ENCODE measurements around the gene MS4A6E.
"Not testable (repeated sequence)": the region's sequence is repeated elsewhere in the genome, so short reads cannot be mapped to it uniquely, and the experiment has no call there.

Gene MS4A6E

DNA sequence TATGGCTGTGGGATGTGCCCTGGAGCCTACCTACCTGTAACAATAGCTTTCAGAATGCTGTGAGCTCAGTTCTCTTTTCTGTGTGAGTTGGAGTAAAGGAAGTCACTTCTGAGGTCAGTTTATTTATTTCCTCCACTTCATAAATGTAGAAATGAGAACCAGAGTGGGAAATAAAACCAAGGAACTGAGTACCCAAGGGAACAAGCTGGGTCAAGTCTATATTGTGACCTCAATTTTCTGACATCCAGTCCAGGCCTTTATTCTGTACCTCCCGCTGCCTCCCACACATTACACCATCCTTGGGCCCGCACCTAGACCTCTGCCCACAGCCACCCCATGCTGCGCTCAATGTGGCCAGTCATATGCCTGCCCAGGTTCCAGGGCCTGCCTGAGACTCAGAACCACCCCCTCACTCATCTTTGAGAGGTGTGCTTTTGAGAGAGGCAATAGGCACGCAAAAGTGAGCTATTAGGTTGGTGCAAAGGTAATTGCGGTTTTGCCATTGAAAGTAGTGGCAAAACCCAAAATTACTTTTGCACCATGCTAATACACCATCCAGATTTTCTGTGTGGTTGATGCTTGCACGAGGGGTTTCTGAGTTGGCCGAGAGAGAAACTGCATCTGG is 9.8 kb downstream of the MS4A6E start:
- DNase-seq (ENCODE audit: low read depth) = no peak

GRCh38 chr11:60338053-60338452 is 11.0 kb downstream of the MS4A6E start:
- no peak for DNase-seq (ENCODE audit: low read depth)

- no peak for DNase-seq (ENCODE audit: low read depth)
Observed at GRCh38 chr11:60339356-60339755, 12.3 kb downstream of the MS4A6E start.

GRCh38 chr11:60343094-60343704 is 16.1 kb downstream of the MS4A6E start:
- DNase-seq (ENCODE audit: low read depth) = no peak

- no peak for DNase-seq (ENCODE audit: low read depth)
Observed at GRCh38 chr11:60344146-60344545, 17.1 kb downstream of the MS4A6E start.

DNA sequence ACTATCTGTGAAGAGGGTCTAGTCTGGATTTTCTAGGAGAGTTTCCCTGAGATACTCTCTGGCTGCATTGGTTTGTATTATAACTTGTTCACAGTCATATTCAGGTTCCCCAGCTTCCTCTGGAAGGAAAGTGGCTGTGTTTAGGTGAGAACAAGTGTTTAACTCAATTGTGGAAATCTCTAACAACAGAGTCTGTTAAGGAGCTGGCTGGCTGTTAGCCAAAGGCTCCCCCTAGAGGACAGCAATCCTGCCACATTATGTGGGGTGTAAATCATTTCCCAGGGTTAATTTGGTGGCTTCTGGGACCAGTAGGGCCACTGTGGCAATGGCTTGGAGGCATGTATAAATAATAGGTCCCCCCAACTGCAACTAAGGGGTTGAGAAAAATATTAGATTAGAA is 18.4 kb downstream of the MS4A6E start:
- DNase-seq (ENCODE audit: low read depth) = no peak

DNA sequence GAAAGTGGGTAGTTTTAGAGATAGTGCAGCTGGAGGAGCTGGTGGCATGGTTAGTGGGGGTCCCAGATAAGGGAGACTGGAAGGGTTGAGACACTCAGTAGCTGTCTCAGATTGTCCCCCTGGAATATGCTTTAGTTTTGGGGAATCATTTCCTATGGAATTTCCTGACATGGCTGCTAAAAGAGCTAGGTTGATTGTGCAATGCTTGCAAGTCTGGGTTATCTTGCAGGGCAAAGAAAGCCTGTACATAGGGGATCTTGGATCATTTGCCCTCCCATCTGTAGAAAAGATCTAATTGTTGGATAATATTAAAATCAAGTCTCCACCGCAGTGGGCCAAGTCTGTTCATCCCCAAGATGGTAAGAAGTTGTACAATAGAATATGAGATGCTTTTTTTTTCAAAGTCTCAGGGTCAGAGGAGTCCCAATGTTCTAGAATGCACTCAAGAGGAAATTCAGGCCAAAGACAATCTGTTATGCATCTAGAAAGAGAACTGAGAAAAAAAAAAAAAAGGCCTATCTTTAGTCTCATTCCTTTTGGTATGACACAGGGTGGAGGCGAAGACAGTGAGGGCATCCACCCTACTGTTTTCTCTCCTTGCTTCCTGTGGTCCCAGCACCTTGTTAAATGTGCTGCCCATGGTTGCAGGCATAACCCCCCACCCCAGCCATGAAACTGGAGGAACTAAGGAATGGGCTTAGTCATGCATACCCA is 20.2 kb downstream of the MS4A6E start:
- no peak for DNase-seq (ENCODE audit: low read depth)

DNA sequence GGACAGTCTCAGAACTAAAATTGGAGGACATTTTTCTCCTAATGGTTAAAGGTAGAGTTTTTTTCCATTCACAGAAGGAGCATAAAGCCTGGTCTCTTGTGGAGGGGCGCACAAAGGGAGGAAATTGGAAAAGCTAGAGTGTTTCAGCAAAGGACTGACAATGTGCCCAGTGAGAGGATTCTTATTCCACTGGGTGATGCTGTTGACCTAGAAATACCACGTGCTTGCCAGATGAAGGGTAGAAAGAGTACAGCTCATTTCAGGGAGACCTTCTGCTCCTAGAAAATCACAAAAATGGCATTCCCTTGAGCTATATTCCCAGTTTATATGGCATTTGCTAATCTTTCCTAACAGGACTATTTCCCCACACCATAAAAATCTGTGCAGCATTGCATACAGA is 21.1 kb downstream of the MS4A6E start:
- DNase-seq (ENCODE audit: low read depth) = no peak

GRCh38 chr11:60349990-60350389 is 22.9 kb downstream of the MS4A6E start:
- DNase-seq (ENCODE audit: low read depth) = no peak

- no peak for DNase-seq (ENCODE audit: low read depth)
Observed at GRCh38 chr11:60357771-60358170, 30.7 kb downstream of the MS4A6E start.

DNA sequence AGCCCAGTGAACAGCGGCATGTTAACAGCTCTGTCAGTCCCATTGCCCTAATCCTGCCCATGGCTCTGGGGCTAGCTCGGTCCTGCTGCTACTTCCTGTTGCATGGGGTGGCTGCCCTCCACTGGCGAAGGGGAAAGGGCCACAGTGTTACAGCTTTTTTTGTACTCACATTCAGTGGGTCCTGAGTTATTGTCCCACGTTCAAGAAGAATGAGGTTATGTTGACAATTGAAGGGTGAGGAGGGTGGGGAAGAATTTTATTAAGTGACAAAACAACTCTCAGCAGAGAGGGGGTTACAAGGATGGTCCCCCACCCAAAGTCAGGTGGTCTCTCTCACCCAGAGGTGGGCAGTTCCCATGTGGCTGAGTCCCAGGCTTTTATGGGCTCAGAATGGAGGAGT is 33.6 kb downstream of the MS4A6E start:
- DNase-seq (ENCODE audit: low read depth) = no peak

GRCh38 chr11:60362241-60362640 is 35.2 kb downstream of the MS4A6E start:
- no peak for DNase-seq (ENCODE audit: low read depth)

- DNase-seq (ENCODE audit: low read depth) = peak; percentile 32
Observed at GRCh38 chr11:60363542-60364470, 36.8 kb downstream of the MS4A6E start.

- not testable (repeated sequence) for DNase-seq (ENCODE audit: low read depth)
Observed at GRCh38 chr11:60366262-60366904, 39.3 kb downstream of the MS4A6E start.

GRCh38 chr11:60367009-60367408 is 40.0 kb downstream of the MS4A6E start:
- DNase-seq (ENCODE audit: low read depth) = no peak

GRCh38 chr11:60367896-60368295 is 40.8 kb downstream of the MS4A6E start:
- DNase-seq (ENCODE audit: low read depth) = no peak

GRCh38 chr11:60370252-60370810 is 43.3 kb downstream of the MS4A6E start:
- no peak for DNase-seq (ENCODE audit: low read depth)

DNA sequence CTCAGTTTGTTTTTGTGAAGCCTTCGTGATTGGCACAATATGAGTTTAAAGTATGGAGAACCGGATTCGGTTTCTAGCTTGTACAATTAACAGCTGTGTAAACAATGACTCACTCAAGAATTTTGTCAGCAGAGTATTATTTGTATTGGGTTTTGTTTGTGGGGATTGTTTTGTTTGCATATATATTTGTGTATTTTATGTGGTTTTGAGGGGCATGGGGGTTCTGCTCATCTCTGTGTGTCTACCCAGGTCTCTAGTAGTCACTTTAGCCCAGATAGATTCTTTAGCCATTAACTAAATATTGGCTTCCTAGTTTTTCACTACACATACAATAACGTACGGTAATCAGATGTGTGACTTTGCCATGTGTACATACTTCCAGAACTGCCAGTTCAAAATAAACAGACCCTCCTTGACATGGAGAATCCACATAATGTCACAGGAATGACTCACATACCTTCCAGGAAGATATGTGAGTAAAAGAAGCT is 43.8 kb downstream of the MS4A6E start:
- no peak for DNase-seq (ENCODE audit: low read depth)

GRCh38 chr11:60371386-60371785 is 44.3 kb downstream of the MS4A6E start:
- no peak for DNase-seq (ENCODE audit: low read depth)

DNA sequence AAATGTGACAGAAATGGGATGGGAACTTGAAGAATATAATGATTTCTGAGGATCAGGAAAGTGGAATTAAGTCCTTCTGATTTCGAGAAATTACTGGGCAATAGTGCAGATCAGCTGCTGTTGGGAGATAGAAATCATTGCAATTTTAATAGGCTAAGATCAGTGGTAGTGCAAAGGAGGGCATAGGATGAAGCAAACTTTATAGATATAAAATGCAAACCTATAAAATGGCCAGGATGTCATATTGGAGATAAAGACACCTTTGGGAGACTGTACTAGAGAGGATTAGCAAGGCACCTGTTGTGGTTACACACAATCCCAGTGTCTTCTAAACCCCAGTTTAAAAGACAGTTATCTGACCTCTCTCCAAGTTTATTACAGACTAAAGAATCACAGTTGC is 44.8 kb downstream of the MS4A6E start:
- DNase-seq (ENCODE audit: low read depth) = no peak

GRCh38 chr11:60372767-60373166 is 45.7 kb downstream of the MS4A6E start:
- no peak for DNase-seq (ENCODE audit: low read depth)
